Stimulated activated CD4-positive, alpha-beta T cell treated with anti-CD3 and anti-CD28 coated beads, Interleukin-1b, Interleukin-23, amount 100 ng/mL, for 24 hours (primary cell): ENCODE measurements around the gene EME2.

Experiments
- DNase-seq, 4 experiments: peaks; one replicate each; pipeline ENCODE4 v3.0.0-alpha.2; 2020; ENCODE audit warnings: low read depth in 4 of 4, low spot score in 1 of 4

Gene EME2

DNA sequence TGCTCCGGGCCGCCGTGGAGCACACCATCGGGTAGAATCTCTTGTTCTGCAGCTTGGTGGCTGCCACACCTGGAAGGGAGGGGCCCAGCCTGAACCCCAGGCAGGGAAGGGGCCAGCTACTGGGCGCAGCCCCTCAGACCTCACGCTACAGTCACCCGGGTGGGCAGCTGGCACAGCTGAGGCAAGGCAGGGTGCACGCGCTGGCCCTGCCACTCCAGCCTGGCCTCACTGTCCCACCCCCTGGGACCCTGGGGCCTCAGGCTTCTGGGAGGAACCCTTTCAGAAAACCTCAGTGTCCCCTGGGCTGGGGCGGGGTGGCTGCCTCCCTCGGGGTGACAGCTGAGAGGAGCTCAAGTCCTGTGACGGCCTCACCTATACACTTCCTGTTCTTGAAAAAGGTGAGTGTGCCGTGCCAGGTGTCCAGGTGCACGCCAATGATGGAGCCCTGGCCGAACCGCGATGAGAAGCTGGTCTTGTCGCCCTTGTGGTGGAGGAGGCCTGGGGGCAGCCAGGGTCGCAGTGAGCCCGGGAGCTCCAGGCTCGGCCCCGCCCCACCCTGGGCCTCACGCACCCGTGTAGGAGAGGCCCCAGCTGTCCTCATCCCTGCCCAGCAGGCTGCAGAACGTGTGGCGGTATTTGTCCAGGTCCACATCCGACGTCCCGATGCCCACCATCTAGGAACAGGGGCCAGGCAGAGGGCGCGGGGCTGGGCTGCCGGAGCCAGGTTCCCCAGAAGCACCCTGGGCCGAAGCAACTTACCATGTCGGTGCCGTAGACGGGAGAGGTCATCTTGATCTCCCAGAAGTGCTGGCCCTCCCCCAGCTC is 5.0 kb downstream of the EME2 start:
- no peak for DNase-seq

DNA sequence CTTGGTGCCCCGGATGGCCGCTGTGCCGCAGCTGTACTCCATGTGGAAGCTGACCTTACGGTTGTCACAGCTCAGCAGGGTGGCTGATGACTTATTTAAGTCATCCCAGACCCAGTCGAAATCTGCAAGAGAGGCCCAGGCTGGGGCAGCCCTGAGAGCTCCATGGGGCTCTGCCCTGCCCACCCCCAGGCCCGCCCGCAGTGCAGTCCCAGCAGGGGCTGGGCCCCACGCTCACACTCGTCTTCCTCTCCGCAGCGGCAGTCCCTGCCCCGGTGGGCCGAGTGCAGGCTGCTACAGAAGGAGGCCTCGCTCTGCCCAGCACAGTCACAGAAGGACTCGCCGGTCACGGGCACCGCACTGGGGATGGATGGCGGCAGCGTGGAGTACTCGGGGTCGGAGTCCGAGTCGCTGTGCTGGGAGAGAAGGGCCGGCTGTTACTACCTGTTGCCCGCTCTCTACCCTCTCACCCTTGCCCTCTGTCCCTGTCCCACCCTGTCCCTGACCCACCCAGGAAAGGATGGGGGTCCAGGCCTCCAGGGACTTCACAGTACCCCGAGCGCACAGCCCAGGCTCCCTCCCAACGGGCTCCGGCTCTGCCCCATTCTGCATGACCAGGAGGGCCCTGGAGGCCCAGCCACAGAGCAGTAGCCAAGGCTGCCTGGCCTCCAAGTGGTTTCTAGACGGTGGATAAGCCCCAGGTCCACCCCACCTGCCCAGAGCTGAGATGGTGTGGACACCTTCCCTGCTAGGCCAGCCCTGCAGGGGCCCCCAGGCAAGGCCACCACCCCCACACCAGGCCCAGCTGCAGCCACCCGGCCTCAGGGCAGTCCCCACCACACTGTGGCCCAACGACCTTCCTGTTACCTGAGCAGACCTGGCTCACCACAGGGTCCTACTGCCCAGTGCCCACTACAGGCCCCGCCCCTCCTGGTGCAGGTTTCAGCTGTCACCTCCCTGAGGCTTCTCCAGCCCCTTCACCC is 5.9 kb downstream of the EME2 start:
- no peak for DNase-seq

DNA sequence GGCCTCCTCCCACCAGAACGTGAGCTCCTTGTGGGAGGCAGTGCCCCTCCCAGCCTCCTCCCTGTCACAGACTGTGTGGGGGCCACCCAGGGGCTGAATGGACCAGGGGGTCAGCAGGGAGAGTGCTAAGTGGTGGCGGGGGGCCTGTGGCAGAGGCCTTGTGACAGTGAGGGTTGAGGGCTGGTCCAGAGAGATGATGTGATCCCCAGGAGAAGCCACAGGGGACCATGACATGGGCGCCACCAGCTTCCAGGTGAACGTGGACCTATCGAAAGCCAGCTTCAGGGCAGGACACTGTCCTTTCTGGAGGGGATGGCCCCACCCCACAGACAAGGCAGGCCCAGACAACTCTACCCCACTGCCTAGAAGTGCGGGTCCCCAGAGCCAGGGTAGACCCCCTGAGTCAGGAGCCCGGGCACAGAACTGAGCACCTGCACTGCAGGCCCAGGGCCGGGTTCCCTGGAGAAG is 6.7 kb downstream of the EME2 start:
- DNase-seq: no peak

- DNase-seq: no peak
These were observed 7.4 kb downstream of the EME2 start for GRCh38 chr16:1779741-1780676.

DNA sequence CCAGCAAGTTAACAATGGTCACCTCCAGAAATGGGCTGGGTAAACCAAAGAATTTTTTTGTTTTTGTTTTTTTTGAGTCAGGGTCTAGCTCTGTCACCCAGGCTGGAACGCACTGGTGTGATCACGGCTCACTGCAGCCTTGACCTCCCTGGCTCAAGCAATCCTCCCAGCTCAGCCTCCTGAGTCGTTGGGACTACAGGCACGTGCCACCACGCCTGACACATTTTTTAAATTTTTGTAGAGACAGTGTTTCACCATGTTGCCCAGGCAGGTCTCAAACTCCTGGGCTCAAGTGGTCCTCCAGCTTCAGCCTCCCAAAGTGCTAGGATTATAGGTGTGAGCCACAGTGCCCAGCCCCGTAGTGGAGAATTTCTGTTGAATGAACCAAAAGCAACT is 8.1 kb downstream of the EME2 start:
- no peak for DNase-seq

- DNase-seq: no peak
These were observed 8.6 kb downstream of the EME2 start for GRCh38 chr16:1781254-1781653.

GRCh38 chr16:1781758-1782407 is 9.3 kb downstream of the EME2 start:
- DNase-seq: no peak

- DNase-seq: peak; percentile 89 to 98 (median 94)
These were observed 10.0 kb downstream of the EME2 start, which contains the start of the genes NUBP2 and SPSB3 for GRCh38 chr16:1782408-1783264. Gene NUBP2, plus strand, starts transcription at chr16:1782960. Its CDS starts 61 bp downstream, at chr16:1783021. Gene SPSB3, minus strand, starts transcription at chr16:1782571. Its CDS starts 1,088 bp downstream, at chr16:1781483.

DNA sequence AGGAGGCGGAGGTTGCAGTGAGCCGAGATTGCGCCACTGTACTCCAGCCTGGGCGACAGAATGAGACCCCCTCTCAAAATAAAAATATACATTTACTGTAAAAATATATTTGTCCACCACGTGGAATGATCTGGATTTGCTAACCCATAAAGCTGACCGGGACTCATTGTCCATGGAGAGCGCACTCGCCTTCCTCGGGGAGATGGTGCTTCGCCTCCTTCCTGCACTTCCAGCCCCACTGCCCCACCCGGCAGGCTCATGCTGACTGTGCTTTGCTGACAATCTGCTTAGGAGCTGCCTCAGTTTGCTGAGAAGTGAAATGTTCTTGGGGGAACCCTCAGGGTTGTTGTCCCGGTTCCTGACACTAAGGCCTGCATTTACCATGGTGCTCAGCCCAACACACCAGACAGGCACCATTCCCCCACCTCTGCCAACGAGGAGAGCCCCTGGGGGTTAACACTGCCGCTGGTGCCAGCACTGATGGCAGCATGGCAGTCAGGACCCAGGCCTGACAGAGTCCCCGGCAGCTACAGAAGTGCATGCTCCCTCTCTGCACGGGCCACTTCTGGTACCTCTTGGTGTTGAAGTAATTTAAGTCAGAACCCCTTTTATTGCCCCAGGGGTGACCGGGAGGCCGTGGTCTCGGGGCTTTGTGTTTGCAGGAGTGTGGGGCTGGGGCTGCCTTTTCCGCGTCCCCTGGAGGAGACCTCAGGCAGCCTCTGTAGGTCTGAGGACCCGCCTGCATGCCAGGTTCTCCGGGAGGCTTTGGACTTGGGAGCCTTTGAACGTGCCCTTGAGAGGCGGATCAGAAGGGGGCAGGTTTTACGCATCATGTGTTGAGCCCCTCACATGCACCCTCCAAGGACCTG is 12.6 kb downstream of the EME2 start:
- no peak for DNase-seq

- DNase-seq: no peak
These were observed 13.2 kb downstream of the EME2 start for GRCh38 chr16:1785846-1786170.

DNA sequence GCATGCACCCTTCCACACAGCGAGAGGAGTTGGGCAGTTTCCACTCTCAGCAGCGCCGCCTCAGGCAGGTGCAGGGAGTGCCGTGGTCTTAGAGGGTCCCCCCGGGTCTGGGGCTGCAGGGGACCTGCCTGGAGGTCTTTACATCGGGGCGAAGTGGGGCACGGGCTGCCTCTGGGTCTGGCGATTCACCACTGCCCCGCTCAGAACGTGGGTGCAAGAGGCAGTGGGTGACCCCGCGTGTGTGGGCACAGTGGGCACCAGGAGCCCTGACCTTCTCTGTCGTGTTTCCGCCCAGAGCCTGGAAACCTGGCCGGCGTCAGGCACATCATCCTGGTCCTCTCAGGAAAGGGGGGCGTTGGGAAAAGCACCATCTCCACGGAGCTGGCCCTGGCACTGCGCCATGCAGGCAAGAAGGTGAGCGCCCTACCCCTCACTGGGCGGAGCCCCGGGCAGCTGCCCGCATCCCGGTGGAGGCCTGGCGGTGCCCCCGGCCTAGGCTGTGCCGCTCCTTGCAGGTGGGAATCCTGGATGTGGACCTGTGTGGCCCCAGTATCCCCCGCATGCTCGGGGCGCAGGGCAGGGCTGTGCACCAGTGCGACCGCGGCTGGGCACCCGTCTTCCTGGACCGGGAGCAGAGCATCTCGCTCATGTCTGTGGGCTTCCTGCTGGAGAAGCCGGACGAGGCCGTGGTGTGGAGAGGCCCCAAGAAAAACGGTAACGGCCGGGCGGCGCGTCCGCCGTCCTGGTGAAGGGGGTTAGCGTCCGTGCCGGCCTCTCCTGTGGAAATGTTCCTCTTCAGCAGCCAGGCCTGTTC is 13.8 kb downstream of the EME2 start:
- no peak for DNase-seq

DNA sequence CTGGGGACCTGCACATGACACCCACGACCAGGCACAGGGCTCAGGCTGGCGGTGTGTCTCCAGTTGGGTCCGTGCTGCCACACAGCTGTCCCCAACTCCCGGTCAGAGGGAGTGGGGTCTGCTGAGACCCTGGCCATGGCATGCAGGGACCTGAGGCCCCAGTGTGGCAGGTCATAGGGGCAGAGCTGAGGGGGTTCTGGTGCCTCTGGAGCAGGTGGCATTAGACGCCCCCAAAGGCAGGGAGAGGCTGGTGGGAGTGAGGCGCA is 14.4 kb downstream of the EME2 start:
- no peak for DNase-seq

- DNase-seq: no peak
These were observed 14.9 kb downstream of the EME2 start for GRCh38 chr16:1787322-1788094.

DNA sequence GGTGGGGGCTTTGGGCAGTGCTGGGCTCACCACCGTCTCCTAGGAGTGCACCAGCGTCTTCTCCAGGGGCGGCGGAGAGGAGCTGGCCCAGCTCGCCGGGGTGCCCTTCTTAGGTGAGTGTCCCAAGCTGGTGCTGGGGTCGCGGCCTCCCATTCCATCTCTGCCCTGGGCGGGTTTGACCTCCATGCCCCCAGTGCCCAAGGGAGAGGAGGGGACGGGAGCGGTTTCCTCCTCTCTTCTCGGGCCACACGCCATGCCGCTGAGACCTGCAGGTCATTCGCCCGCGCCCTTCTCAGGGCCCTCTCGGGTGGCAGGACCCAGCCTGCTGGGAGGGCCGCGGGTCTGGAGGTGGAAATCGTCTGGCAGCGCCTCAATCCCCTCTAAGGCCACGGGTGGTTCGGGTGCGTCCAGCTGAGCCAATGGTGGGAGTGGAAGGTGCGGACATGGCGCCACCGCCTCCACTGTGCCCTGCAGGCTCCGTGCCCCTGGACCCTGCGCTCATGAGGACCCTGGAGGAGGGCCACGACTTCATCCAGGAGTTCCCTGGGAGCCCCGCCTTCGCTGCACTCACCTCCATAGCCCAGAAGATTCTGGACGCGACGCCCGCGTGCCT is 15.6 kb downstream of the EME2 start:
- DNase-seq: no peak

DNA sequence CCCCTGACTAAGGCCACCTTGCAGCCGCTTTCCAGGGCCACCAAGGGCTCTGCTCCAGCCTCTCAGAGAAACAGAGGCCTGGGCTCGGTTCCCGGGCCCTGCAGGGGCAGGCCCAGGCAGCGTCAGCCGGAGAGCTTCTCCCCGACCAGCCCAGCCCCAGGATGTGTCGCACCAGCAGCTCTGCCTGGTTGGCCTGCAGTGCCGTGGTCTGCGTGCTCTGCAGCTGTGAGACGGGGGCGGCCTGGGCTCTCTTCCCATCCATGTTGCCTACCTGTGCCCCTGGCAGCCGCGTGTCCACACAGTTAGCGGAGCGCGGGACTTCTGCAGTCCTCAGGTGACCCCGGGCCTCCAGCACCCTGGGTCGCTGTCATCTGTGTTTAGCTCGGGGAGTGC is 16.1 kb downstream of the EME2 start:
- DNase-seq: no peak

- DNase-seq: no peak
These were observed 17.0 kb downstream of the EME2 start for GRCh38 chr16:1789643-1790045.

DNA sequence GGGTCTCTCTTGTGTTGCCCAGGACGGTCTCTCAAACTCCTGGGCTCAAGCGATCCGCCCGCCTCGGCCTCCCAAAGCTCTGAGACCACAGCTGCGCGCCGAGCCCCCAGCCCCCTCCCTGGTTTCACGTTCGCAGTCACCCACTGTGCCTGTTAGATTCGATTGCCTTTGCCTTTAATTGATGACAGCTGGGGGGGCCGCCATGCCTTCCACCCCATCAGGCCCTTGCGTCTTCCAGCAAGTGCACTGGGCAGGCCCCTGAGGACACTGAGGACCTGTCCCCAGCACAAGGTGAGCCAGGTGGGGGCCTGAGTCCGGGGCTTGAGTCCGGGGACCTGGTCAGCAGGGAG is 17.6 kb downstream of the EME2 start:
- no peak for DNase-seq
